ENCODE measurements around the gene ITGA2B. TPM values are rescaled to one million over a fixed set of nuclear protein-coding genes. Genes with fewer than 3 reads are reported as not detected.
A peak's percentile ranks its signal among the peaks of the same experiment; 100 is the strongest.

The ITGA2B gene
- total and polyA plus RNA-seq, 2 of the 13 experiments (the other 11 are each of a cell fraction or from before 2014, with no cell fraction given), result 0.38 to 1.1 TPM

DNA sequence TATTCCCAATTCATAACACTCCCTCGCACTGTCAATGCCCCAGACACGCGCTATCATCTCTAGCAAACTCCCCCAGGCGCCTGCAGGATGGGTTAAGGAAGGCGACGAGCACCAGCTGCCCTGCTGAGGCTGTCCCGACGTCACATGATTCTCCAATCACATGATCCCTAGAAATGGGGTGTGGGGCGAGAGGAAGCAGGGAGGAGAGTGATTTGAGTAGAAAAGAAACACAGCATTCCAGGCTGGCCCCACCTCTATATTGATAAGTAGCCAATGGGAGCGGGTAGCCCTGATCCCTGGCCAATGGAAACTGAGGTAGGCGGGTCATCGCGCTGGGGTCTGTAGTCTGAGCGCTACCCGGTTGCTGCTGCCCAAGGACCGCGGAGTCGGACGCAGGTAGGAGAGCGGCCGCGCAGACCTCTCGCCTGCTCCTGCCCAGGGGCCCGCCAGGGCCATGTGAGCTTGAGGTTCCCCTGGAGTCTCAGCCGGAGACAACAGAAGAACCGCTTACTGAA lies 44.5 kb downstream of the ITGA2B start, which contains the start of gene GRN (continued):
- TF ChIP-seq, protein P1, sequence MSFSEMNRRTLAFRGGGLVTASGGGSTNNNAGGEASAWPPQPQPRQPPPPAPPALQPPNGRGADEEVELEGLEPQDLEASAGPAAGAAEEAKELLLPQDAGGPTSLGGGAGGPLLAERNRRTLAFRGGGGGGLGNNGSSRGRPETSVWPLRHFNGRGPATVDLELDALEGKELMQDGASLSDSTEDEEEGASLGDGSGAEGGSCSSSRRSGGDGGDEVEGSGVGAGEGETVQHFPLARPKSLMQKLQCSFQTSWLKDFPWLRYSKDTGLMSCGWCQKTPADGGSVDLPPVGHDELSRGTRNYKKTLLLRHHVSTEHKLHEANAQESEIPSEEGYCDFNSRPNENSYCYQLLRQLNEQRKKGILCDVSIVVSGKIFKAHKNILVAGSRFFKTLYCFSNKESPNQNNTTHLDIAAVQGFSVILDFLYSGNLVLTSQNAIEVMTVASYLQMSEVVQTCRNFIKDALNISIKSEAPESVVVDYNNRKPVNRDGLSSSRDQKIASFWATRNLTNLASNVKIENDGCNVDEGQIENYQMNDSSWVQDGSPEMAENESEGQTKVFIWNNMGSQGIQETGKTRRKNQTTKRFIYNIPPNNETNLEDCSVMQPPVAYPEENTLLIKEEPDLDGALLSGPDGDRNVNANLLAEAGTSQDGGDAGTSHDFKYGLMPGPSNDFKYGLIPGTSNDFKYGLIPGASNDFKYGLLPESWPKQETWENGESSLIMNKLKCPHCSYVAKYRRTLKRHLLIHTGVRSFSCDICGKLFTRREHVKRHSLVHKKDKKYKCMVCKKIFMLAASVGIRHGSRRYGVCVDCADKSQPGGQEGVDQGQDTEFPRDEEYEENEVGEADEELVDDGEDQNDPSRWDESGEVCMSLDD (CRISPR knock-in tag; IDR thresholded peaks at IDR 0.05; ENCODE audit: borderline replicate concordance), result peak; percentile 65; the same call in 1 of the 2 replicates
- TF ChIP-seq ASH2L (IDR thresholded peaks at IDR 0.05; ENCODE audit: insufficient read length, low read depth, low read length) (peak; percentile 17), ZNF850 (CRISPR knock-in tag; conservative IDR thresholded peaks at IDR 0.05) (no peak), ZNF749 (CRISPR knock-in tag; IDR thresholded peaks at IDR 0.05; ENCODE audit: borderline replicate concordance) (no peak; the same call in 1 of the 2 replicates), ZNF737 (CRISPR knock-in tag; IDR thresholded peaks at IDR 0.05; ENCODE audit: borderline replicate concordance) (no peak; the same call in none of the 2 replicates), ZNF17 (CRISPR knock-in tag; IDR thresholded peaks at IDR 0.05) (no peak), ZNF44 (CRISPR knock-in tag; IDR thresholded peaks at IDR 0.05) (peak; percentile 73; the same call in 1 of the 2 replicates), ZSCAN25 (CRISPR knock-in tag; IDR thresholded peaks at IDR 0.05) (peak; percentile 48; the same call in 1 of the 2 replicates), PRMT3 (CRISPR knock-in tag; IDR thresholded peaks at IDR 0.05; ENCODE audit: borderline replicate concordance, low read depth) (no peak), NFIC (IDR thresholded peaks at IDR 0.05; ENCODE audit: low read length) (peak; percentile 90; the same call in 1 of the 2 replicates), ZNF766 (CRISPR knock-in tag; IDR thresholded peaks at IDR 0.05; ENCODE audit: borderline replicate concordance) (no peak; the same call in 1 of the 2 replicates), ZFP62 (CRISPR knock-in tag; IDR thresholded peaks at IDR 0.05) (no peak), ETV6 (CRISPR knock-in tag; conservative IDR thresholded peaks at IDR 0.05) (peak; percentile 76; the same call in 1 of the 2 replicates), ZNF546 (CRISPR knock-in tag; conservative IDR thresholded peaks at IDR 0.05) (0 out of 2 replicates have a peak, but pooled peaks have one; percentile 24), WIZ (CRISPR knock-in tag; IDR thresholded peaks at IDR 0.05) (peak; percentile 14; the same call in 1 of the 2 replicates), GATA4 (IDR thresholded peaks at IDR 0.05; ENCODE audit: borderline replicate concordance, low read depth) (peak; percentile 75; the same call in 1 of the 2 replicates), AGO1 (IDR thresholded peaks at IDR 0.05; ENCODE audit: low read depth, low read length, poor library complexity, severe bottlenecking) (peak; percentile 37)
- TF ChIP-seq, protein P2, sequence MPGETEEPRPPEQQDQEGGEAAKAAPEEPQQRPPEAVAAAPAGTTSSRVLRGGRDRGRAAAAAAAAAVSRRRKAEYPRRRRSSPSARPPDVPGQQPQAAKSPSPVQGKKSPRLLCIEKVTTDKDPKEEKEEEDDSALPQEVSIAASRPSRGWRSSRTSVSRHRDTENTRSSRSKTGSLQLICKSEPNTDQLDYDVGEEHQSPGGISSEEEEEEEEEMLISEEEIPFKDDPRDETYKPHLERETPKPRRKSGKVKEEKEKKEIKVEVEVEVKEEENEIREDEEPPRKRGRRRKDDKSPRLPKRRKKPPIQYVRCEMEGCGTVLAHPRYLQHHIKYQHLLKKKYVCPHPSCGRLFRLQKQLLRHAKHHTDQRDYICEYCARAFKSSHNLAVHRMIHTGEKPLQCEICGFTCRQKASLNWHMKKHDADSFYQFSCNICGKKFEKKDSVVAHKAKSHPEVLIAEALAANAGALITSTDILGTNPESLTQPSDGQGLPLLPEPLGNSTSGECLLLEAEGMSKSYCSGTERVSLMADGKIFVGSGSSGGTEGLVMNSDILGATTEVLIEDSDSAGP (CRISPR knock-in tag; IDR thresholded peaks at IDR 0.05; ENCODE audit: borderline replicate concordance), result peak; percentile 64; the same call in 1 of the 2 replicates
- TF ChIP-seq, protein P3, sequence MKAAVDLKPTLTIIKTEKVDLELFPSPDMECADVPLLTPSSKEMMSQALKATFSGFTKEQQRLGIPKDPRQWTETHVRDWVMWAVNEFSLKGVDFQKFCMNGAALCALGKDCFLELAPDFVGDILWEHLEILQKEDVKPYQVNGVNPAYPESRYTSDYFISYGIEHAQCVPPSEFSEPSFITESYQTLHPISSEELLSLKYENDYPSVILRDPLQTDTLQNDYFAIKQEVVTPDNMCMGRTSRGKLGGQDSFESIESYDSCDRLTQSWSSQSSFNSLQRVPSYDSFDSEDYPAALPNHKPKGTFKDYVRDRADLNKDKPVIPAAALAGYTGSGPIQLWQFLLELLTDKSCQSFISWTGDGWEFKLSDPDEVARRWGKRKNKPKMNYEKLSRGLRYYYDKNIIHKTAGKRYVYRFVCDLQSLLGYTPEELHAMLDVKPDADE (CRISPR knock-in tag; IDR thresholded peaks at IDR 0.05), result no peak
- TF ChIP-seq, protein P4, sequence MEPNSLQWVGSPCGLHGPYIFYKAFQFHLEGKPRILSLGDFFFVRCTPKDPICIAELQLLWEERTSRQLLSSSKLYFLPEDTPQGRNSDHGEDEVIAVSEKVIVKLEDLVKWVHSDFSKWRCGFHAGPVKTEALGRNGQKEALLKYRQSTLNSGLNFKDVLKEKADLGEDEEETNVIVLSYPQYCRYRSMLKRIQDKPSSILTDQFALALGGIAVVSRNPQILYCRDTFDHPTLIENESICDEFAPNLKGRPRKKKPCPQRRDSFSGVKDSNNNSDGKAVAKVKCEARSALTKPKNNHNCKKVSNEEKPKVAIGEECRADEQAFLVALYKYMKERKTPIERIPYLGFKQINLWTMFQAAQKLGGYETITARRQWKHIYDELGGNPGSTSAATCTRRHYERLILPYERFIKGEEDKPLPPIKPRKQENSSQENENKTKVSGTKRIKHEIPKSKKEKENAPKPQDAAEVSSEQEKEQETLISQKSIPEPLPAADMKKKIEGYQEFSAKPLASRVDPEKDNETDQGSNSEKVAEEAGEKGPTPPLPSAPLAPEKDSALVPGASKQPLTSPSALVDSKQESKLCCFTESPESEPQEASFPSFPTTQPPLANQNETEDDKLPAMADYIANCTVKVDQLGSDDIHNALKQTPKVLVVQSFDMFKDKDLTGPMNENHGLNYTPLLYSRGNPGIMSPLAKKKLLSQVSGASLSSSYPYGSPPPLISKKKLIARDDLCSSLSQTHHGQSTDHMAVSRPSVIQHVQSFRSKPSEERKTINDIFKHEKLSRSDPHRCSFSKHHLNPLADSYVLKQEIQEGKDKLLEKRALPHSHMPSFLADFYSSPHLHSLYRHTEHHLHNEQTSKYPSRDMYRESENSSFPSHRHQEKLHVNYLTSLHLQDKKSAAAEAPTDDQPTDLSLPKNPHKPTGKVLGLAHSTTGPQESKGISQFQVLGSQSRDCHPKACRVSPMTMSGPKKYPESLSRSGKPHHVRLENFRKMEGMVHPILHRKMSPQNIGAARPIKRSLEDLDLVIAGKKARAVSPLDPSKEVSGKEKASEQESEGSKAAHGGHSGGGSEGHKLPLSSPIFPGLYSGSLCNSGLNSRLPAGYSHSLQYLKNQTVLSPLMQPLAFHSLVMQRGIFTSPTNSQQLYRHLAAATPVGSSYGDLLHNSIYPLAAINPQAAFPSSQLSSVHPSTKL (CRISPR knock-in tag; IDR thresholded peaks at IDR 0.05), result peak; percentile 68
